GOT3 (cell line): ENCODE measurements around the gene GPR78.

Experiments
- DNase-seq: peaks from one replicate; lab custom pipeline; 2025; ENCODE audit warnings: mixed read lengths; lab: John Stamatoyannopoulos, UW

The GPR78 gene

GRCh38 chr4:8599657-8600056 lies 19.5 kb downstream of the GPR78 start:
- peak; percentile 42 for DNase-seq

- no peak for DNase-seq
Measured at GRCh38 chr4:8600266-8600665, 20.1 kb downstream of the GPR78 start.

GRCh38 chr4:8600686-8601085 lies 20.5 kb downstream of the GPR78 start:
- no peak for DNase-seq

- DNase-seq: no peak
Measured at GRCh38 chr4:8601086-8601485, 20.9 kb downstream of the GPR78 start.

- no peak for DNase-seq
Measured at GRCh38 chr4:8601556-8601955, 21.4 kb downstream of the GPR78 start.

- no peak for DNase-seq
Measured at GRCh38 chr4:8602686-8603430, 22.7 kb downstream of the GPR78 start.

- DNase-seq: no peak
Measured at GRCh38 chr4:8603931-8604330, 23.7 kb downstream of the GPR78 start.

- DNase-seq: no peak
Measured at GRCh38 chr4:8605289-8605688, 25.1 kb downstream of the GPR78 start.

GRCh38 chr4:8606476-8606875 lies 26.3 kb downstream of the GPR78 start:
- no peak for DNase-seq

- no peak for DNase-seq
Measured at GRCh38 chr4:8606966-8607365, 26.8 kb downstream of the GPR78 start.

GRCh38 chr4:8607603-8608481 lies 27.6 kb downstream of the GPR78 start:
- no peak for DNase-seq

GRCh38 chr4:8608714-8609391 lies 28.7 kb downstream of the GPR78 start:
- no peak for DNase-seq

GRCh38 chr4:8609406-8609805 lies 29.2 kb downstream of the GPR78 start:
- DNase-seq: no peak

- DNase-seq: no peak
Measured at GRCh38 chr4:8609824-8610350, 29.7 kb downstream of the GPR78 start.

GRCh38 chr4:8610858-8611616 lies 30.8 kb downstream of the GPR78 start:
- no peak for DNase-seq

GRCh38 chr4:8612646-8613045 lies 32.5 kb downstream of the GPR78 start:
- no peak for DNase-seq

- no peak for DNase-seq
Measured at GRCh38 chr4:8613421-8614364, 33.5 kb downstream of the GPR78 start.

GRCh38 chr4:8614365-8615193 lies 34.4 kb downstream of the GPR78 start:
- DNase-seq: no peak

GRCh38 chr4:8615366-8615765 lies 35.2 kb downstream of the GPR78 start:
- DNase-seq: no peak
